GM04503 (cell line): Measurements from ENCODE around the gene CAPN9.
"Not testable (repeated sequence)": the region's sequence is repeated elsewhere in the genome, so short reads cannot be mapped to it uniquely, and the experiment has no call there.

Experiments used
- DNase-seq: peaks from one replicate; pipeline ENCODE4 v3.0.0-alpha.2; 2012; ENCODE audit warnings: low read depth

Gene CAPN9

GRCh38 chr1:230747127-230747730 is at the start of gene CAPN9:
Gene CAPN9 (plus strand): TSS chr1:230747388. CDS start chr1:230747497, 109 bp downstream.
- DNase-seq: no peak

- DNase-seq: no peak
Observed at GRCh38 chr1:230698130-230698529, 49.1 kb upstream of the CAPN9 start.

- not testable (repeated sequence) for DNase-seq
Observed at GRCh38 chr1:230698964-230699363, 48.2 kb upstream of the CAPN9 start.

GRCh38 chr1:230699716-230700115 is 47.5 kb upstream of the CAPN9 start:
- DNase-seq: no peak

- DNase-seq: no peak
Observed at GRCh38 chr1:230700132-230700531, 47.1 kb upstream of the CAPN9 start.

- no peak for DNase-seq
Observed at GRCh38 chr1:230701434-230701833, 45.8 kb upstream of the CAPN9 start.

GRCh38 chr1:230701895-230702768 is 45.1 kb upstream of the CAPN9 start:
- DNase-seq: no peak

- DNase-seq: no peak
Observed at GRCh38 chr1:230702934-230703678, 44.1 kb upstream of the CAPN9 start.

GRCh38 chr1:230703679-230704385 is 43.4 kb upstream of the CAPN9 start:
- DNase-seq: no peak

- DNase-seq: no peak
Observed at GRCh38 chr1:230704830-230705229, 42.4 kb upstream of the CAPN9 start.

GRCh38 chr1:230705289-230706019 is 41.7 kb upstream of the CAPN9 start:
- DNase-seq: no peak

- no peak for DNase-seq
Observed at GRCh38 chr1:230706020-230706699, 41.0 kb upstream of the CAPN9 start.

GRCh38 chr1:230706887-230707731 is 40.1 kb upstream of the CAPN9 start:
- DNase-seq: no peak

GRCh38 chr1:230707732-230708630 is 39.2 kb upstream of the CAPN9 start:
- DNase-seq: no peak

GRCh38 chr1:230708631-230709580 is 38.3 kb upstream of the CAPN9 start:
- DNase-seq: no peak

- no peak for DNase-seq
Observed at GRCh38 chr1:230709619-230710542, 37.3 kb upstream of the CAPN9 start.

GRCh38 chr1:230710543-230710904 is 36.7 kb upstream of the CAPN9 start:
- no peak for DNase-seq
